ENCODE measurements around the gene PRPF40A.
A peak's percentile ranks its signal among the peaks of the same experiment; 100 is the strongest.

The PRPF40A gene

DNA sequence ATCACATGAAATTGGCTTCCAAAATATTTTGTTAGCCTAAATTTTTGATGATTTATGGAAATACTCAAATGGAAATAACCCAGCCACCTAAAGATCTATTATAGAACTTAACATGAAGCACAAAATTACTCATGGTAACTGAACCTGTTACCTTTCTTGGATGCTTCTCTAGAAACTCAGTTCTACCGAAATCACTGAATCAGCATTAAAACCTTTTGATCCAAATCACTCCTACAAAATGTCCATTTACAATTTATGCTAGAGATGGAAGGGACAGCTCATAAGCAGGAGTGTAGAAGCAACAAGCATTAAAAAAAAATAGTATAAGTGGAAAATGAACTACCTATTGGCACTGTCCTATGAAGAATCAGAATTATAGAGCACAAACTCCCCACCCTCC lies 2.1 kb downstream of the PRPF40A start:
- Histone ChIP-seq H4K20me1 (ENCODE audit: insufficient read depth, low read length) (peaks cover 12% of the 10 kb centered on the region; the same call in 1 of the 2 replicates), H3K36me3 (replicated peaks; ENCODE audit: insufficient read depth, low read length) (peaks cover 25% of the 10 kb centered on the region), H3F3A (ENCODE audit: insufficient read depth, low read length) (peaks cover 8% of the 10 kb centered on the region; the same call in 1 of the 2 replicates), H3K4me3 (ENCODE audit: low read length) (no peak overlapping the region), H3K4me2 (ENCODE audit: low read depth, low read length) (peak overlapping the region; percentile 72; the same call in 1 of the 2 replicates), H2AFZ (ENCODE audit: low read length) (no peak overlapping the region), H3K79me2 (ENCODE audit: low read length) (peaks cover 83% of the 10 kb centered on the region), H3K9me2 (replicated peaks; ENCODE audit: insufficient read depth, low read length) (no peaks in the 10 kb centered on the region), H3K9ac (ENCODE audit: low read length) (no peak overlapping the region), H3K27me3 (replicated peaks; ENCODE audit: insufficient read depth, low read length) (no peaks in the 10 kb centered on the region), H3K4me1 (ENCODE audit: low read length) (peaks cover 9% of the 10 kb centered on the region), H3K9me3 (replicated peaks; ENCODE audit: insufficient read depth, low read length) (no peaks in the 10 kb centered on the region), H3K27ac (ENCODE audit: low read length) (no peak overlapping the region)
- DNase-seq: no peak
- TF ChIP-seq EZH2 (optimal IDR thresholded peaks at IDR 0.05; ENCODE audit: low read depth, low read length) (no peak), EZH2phosphoT487 (IDR thresholded peaks at IDR 0.05; ENCODE audit: low read length) (no peak)
- TF ChIP-seq, protein P1, sequence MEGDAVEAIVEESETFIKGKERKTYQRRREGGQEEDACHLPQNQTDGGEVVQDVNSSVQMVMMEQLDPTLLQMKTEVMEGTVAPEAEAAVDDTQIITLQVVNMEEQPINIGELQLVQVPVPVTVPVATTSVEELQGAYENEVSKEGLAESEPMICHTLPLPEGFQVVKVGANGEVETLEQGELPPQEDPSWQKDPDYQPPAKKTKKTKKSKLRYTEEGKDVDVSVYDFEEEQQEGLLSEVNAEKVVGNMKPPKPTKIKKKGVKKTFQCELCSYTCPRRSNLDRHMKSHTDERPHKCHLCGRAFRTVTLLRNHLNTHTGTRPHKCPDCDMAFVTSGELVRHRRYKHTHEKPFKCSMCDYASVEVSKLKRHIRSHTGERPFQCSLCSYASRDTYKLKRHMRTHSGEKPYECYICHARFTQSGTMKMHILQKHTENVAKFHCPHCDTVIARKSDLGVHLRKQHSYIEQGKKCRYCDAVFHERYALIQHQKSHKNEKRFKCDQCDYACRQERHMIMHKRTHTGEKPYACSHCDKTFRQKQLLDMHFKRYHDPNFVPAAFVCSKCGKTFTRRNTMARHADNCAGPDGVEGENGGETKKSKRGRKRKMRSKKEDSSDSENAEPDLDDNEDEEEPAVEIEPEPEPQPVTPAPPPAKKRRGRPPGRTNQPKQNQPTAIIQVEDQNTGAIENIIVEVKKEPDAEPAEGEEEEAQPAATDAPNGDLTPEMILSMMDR (IDR thresholded peaks at IDR 0.05; ENCODE audit: low read length): no peak

DNA sequence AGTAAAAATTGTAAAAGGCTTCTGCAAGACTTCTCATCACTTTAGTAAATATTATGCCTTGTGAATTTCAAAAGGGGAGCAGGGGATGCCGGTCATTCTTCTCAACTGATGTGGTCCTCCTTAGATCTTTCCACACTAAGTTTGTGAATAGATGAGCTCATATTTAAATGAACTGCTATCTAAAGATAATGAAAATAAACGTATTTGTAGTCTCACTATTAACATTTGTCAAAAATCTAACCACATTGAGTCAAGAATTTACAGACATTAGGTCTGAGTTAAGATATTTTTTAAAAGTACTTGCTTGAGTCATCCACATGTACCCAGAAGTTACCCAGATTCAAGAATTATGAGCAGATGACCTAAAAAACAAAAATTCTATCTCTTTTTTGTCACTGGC lies 6.5 kb downstream of the PRPF40A start:
- no peaks in the 10 kb centered on the region for H3F3A ChIP-seq (ENCODE audit: insufficient read depth, low read length)
- H3K9ac ChIP-seq (ENCODE audit: low read length): no peak overlapping the region
- H3K4me3 ChIP-seq (ENCODE audit: low read length): no peak overlapping the region
- H3K4me2 ChIP-seq (ENCODE audit: low read depth, low read length): no peak overlapping the region
- H3K27me3 ChIP-seq (replicated peaks; ENCODE audit: insufficient read depth, low read length): no peaks in the 10 kb centered on the region
- H3K4me1 ChIP-seq (ENCODE audit: low read length): 0 out of 2 replicates have a peak, but pooled peaks cover under 1% of the 10 kb centered on the region
- no peak overlapping the region for H3K27ac ChIP-seq (ENCODE audit: low read length)
- H2AFZ ChIP-seq (ENCODE audit: low read length): no peak overlapping the region
- no peaks in the 10 kb centered on the region for H3K9me3 ChIP-seq (replicated peaks; ENCODE audit: insufficient read depth, low read length)
- no peak for DNase-seq
- peaks cover 33% of the 10 kb centered on the region for H4K20me1 ChIP-seq (ENCODE audit: insufficient read depth, low read length)
- TF ChIP-seq EZH2 (optimal IDR thresholded peaks at IDR 0.05; ENCODE audit: low read depth, low read length) (no peak), EZH2phosphoT487 (IDR thresholded peaks at IDR 0.05; ENCODE audit: low read length) (no peak)
- TF ChIP-seq, protein P1 (IDR thresholded peaks at IDR 0.05; ENCODE audit: low read length): no peak
- peaks cover 100% of the 10 kb centered on the region for H3K79me2 ChIP-seq (ENCODE audit: low read length)
- no peaks in the 10 kb centered on the region for H3K9me2 ChIP-seq (replicated peaks; ENCODE audit: insufficient read depth, low read length)
- H3K36me3 ChIP-seq (replicated peaks; ENCODE audit: insufficient read depth, low read length): peaks cover 33% of the 10 kb centered on the region

DNA sequence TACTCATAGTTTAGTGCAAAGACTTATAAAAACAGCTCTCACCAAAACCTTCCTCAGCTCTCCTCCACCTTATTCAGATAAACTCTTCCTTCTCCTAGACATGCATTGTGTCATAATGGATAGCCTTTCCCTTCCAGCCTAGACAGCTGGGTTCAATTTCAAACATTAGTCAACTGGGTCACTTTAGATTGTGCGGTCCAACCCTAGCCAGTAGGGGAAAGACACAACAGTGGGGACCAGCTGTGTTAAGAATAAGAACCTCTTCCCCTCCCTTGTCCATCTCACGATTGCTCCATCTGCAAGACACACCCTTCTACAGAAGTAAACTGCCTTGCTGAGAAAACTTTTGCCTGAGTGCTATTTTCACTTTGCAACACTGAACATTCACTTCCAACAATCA lies 8.5 kb downstream of the PRPF40A start:
- H3K9ac ChIP-seq (ENCODE audit: low read length): no peak overlapping the region
- TF ChIP-seq EZH2phosphoT487 (IDR thresholded peaks at IDR 0.05; ENCODE audit: low read length) (no peak), EZH2 (optimal IDR thresholded peaks at IDR 0.05; ENCODE audit: low read depth, low read length) (no peak)
- TF ChIP-seq, protein P1 (IDR thresholded peaks at IDR 0.05; ENCODE audit: low read length): no peak
- H3K4me1 ChIP-seq (ENCODE audit: low read length): no peaks in the 10 kb centered on the region
- no peaks in the 10 kb centered on the region for H3K27me3 ChIP-seq (replicated peaks; ENCODE audit: insufficient read depth, low read length)
- H2AFZ ChIP-seq (ENCODE audit: low read length): no peak overlapping the region
- H3K9me3 ChIP-seq (replicated peaks; ENCODE audit: insufficient read depth, low read length): no peaks in the 10 kb centered on the region
- DNase-seq: no peak
- no peak overlapping the region for H3K4me2 ChIP-seq (ENCODE audit: low read depth, low read length)
- peaks cover 100% of the 10 kb centered on the region for H3K79me2 ChIP-seq (ENCODE audit: low read length)
- peaks cover 22% of the 10 kb centered on the region for H3K36me3 ChIP-seq (replicated peaks; ENCODE audit: insufficient read depth, low read length)
- H3K27ac ChIP-seq (ENCODE audit: low read length): no peak overlapping the region
- H3K9me2 ChIP-seq (replicated peaks; ENCODE audit: insufficient read depth, low read length): no peaks in the 10 kb centered on the region
- H4K20me1 ChIP-seq (ENCODE audit: insufficient read depth, low read length): peaks cover 41% of the 10 kb centered on the region
- H3F3A ChIP-seq (ENCODE audit: insufficient read depth, low read length): no peaks in the 10 kb centered on the region
- no peak overlapping the region for H3K4me3 ChIP-seq (ENCODE audit: low read length)

Measured in MM.1S (cell line).